Spleen (tissue), 11 donors: Measurements from ENCODE around the gene MRPL51. TPM values are rescaled to one million over a fixed set of nuclear protein-coding genes. Genes with fewer than 3 reads are reported as not detected.

ENCODE experiments used
- DNase-seq: peaks from one replicate; pipeline ENCODE4 v3.0.0-alpha.2; 2020
- H3K27ac ChIP-seq, 8 donors: fragments of 200-600 bp; sonication (generic) in 7 of 8; 1 replicate in 4 of 8; 2 replicates in 4 of 8; pipeline versions ENCODE4 v1.5.0 to v1.8.0; 2016 to 2021; ENCODE audit warnings: inconsistent platforms in 4 of 8, mild to moderate bottlenecking in 4 of 8, moderate library complexity in 1 of 8
- H3K27me3 ChIP-seq, 7 donors: fragments of 200-600 bp; sonication (generic) in 6 of 7; replicated peaks in 1 of 7; 1 replicate in 4 of 7; 2 replicates in 3 of 7; pipeline versions ENCODE4 v1.5.0 to v1.8.0; 2016 to 2021; ENCODE audit warnings: inconsistent platforms in 3 of 7, mild to moderate bottlenecking in 1 of 7
- H3K36me3 ChIP-seq, 6 donors: fragments of 200-600 bp; sonication (generic) in 5 of 6; 1 replicate in 4 of 6; 2 replicates in 2 of 6; pipeline versions ENCODE4 v1.5.0 to v1.8.0; 2016 to 2021; ENCODE audit warnings: inconsistent platforms in 2 of 6
- H3K4me1 ChIP-seq, 6 donors: fragments of 200-600 bp; sonication (generic) in 5 of 6; 1 replicate in 3 of 6; 2 replicates in 3 of 6; pipeline versions ENCODE4 v1.5.0 to v1.8.0; 2016 to 2021; ENCODE audit warnings: inconsistent platforms in 3 of 6
- H3K4me3 ChIP-seq, 8 donors: fragments of 200-600 bp; sonication (generic) in 7 of 8; 1 replicate in 4 of 8; 2 replicates in 4 of 8; pipeline versions ENCODE4 v1.5.0 to v1.8.0; 2016 to 2021; ENCODE audit warnings: inconsistent platforms in 4 of 8, mild to moderate bottlenecking in 4 of 8, moderate library complexity in 2 of 8
- H3K9me3 ChIP-seq, 8 donors: fragments of 200-600 bp; sonication (generic) in 7 of 8; 1 replicate in 4 of 8; 2 replicates in 4 of 8; pipeline versions ENCODE4 v1.5.0 to v1.8.0; 2016 to 2021; ENCODE audit warnings: inconsistent platforms in 4 of 8
- POLR2A ChIP-seq, 3 donors: fragments of 450-650 bp; IDR thresholded peaks; one replicate each; pipeline ENCODE4 v1.5.1; 2017; ENCODE audit warnings: antibody characterized with exemption in 3 of 3, mild to moderate bottlenecking in 1 of 3
- POLR2AphosphoS5 ChIP-seq, 3 donors: sonication (generic); formaldehyde crosslinking; IDR thresholded peaks; one replicate each; pipeline ENCODE4 v1.5.1; 2017; ENCODE audit warnings: antibody characterized with exemption in 3 of 3
- WGBS, 5 donors: extraction: QIAGEN DNeasy Blood & Tissue Kit in 3 of 5; methylation state at CpG; one replicate each; pipeline versions ENCODE4 v1.1.5 to v1.1.7; 2013 to 2018; 5-methylcytosine and 5-hydroxymethylcytosine counted together
- intact Hi-C: fragments of 100-400 bp; cut with DNase I; formaldehyde crosslinking; loops from one replicate; pipeline ENCODE4 v1.15.0; 2023; ENCODE audit warnings: low total_unique reads
- polyA plus RNA-seq, 3 donors: library from polyadenylated mRNA; stranded (reverse); fragments of 200-250 nt; gene quantifications; one replicate each; pipeline ENCODE4 v1.2.1, GENCODE V29; 2013
- total RNA-seq, 7 donors: library from RNA; depleted of rRNA in 3 of 7; stranded (reverse); fragments of >200 nt in 3 of 7; fragmentation: NEBNext Ultra II Directional in 4 of 7; extraction: Animal tissue kit (Norgen Biotek cat#: 25700) in 4 of 7; gene quantifications; one replicate each; pipeline versions ENCODE4 v1.1.0 to v1.2.1, GENCODE V29; 2016 to 2021
- TF ChIP-seq, protein P1 (sequence below), 11 experiments: fragments of 200-600 bp in 7 of 11; fragments of 450-650 bp in 4 of 11; sonication (generic) in 4 of 11; IDR thresholded peaks in 8 of 11; conservative IDR thresholded peaks in 3 of 11; 1 replicate in 7 of 11; 2 replicates in 4 of 11; pipeline versions ENCODE4 v1.4.0 to v1.8.0; 2016 to 2021; ENCODE audit warnings: antibody characterized with exemption in 11 of 11, inconsistent platforms in 4 of 11, mild to moderate bottlenecking in 1 of 11
- donor health status: healthy with polysubstance abuse.
- donor health status: DM: no; HTN: no; CAD: no; lungs with moderate emphysema.
- donor health status: DM: no; HTN: no; CAD: no.
- donor health status: Bipolar disorder and iron deficiency.
- donor health status: healthy.
- donor health status: DM: no; HTN: no; CAD: no.
- donor health status: DM: yes; HTN: yes; CAD: no.

Gene MRPL51
- total and polyA plus RNA-seq, 10 donors: 34.0 to 137 (median 90.9) TPM

DNA sequence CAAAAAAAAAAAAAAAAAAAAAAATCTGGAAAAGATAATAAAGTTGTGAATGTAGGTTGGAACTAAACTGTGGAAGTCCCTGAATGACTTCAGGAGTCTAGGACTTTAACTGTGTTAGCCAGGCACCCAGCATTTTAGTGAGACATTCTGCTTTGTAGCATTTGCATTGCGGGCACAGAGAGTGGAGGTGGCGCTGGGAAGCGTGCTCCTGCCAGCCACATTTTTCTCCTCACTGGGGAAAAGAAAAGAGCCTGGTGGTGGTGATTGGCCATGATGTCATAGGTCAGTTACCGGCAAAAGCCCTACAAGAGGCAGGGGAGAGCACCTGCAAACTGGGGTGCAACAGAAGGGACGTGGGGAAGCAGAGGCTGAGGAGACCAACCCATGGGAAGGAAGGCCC is 31.6 kb upstream of the MRPL51 start:
- no peak for DNase-seq
- WGBS, 5 donors: 94 to 96% (median 95%) methylated on average over 5 of the region's 5 CpGs
- H3K9me3 ChIP-seq: no peaks in the 10 kb centered on the region
- H3K4me3 ChIP-seq: no peak overlapping the region
- no peaks in the 10 kb centered on the region for H3K27me3 ChIP-seq
- H3K27ac ChIP-seq: no peak overlapping the region
- TF ChIP-seq, protein P1, sequence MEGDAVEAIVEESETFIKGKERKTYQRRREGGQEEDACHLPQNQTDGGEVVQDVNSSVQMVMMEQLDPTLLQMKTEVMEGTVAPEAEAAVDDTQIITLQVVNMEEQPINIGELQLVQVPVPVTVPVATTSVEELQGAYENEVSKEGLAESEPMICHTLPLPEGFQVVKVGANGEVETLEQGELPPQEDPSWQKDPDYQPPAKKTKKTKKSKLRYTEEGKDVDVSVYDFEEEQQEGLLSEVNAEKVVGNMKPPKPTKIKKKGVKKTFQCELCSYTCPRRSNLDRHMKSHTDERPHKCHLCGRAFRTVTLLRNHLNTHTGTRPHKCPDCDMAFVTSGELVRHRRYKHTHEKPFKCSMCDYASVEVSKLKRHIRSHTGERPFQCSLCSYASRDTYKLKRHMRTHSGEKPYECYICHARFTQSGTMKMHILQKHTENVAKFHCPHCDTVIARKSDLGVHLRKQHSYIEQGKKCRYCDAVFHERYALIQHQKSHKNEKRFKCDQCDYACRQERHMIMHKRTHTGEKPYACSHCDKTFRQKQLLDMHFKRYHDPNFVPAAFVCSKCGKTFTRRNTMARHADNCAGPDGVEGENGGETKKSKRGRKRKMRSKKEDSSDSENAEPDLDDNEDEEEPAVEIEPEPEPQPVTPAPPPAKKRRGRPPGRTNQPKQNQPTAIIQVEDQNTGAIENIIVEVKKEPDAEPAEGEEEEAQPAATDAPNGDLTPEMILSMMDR (IDR thresholded peaks at IDR 0.05 in 8 of 11, conservative IDR thresholded peaks at IDR 0.05 in 3 of 11): no peak
- intact Hi-C loops: no loop called here
- H3K36me3 ChIP-seq: peaks cover 6 to 100% (median 99%) of the 10 kb centered on the region in 6 donors
- no peaks in the 10 kb centered on the region for H3K4me1 ChIP-seq

DNA sequence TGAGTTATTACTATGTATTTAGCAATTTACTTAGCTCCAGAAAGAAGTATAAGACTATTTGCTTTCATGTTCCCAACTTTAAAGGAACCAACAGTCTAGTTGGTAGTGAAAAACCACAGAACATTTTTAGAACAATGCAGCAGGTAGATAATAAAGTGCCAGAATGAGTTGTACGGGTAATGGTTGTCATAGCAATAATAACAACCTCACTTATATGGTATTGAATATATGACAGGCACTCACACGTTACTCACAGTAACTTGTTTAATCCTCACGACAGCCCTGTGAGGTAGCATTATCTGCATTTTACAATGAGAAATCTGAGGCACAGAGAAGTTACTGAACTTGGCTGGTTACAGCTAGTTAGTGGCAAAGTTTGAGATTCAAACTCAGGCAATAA is 30.6 kb upstream of the MRPL51 start:
- intact Hi-C loops: no loop called here
- WGBS, 5 donors: 82 to 92% (median 91%) methylated on average over 3 of the region's 3 CpGs
- TF ChIP-seq, protein P1 (IDR thresholded peaks at IDR 0.05 in 8 of 11, conservative IDR thresholded peaks at IDR 0.05 in 3 of 11): no peak
- TF ChIP-seq POLR2AphosphoS5 (IDR thresholded peaks at IDR 0.05) (no peak), POLR2A (IDR thresholded peaks at IDR 0.05) (no peak)
- Histone ChIP-seq H3K36me3 (peaks cover 6 to 100% (median 96%) of the 10 kb centered on the region in 6 donors), H3K27me3 (no peaks in the 10 kb centered on the region), H3K4me1 (no peaks in the 10 kb centered on the region), H3K4me3 (no peak overlapping the region), H3K27ac (no peak overlapping the region), H3K9me3 (no peaks in the 10 kb centered on the region)
- DNase-seq: no peak

DNA sequence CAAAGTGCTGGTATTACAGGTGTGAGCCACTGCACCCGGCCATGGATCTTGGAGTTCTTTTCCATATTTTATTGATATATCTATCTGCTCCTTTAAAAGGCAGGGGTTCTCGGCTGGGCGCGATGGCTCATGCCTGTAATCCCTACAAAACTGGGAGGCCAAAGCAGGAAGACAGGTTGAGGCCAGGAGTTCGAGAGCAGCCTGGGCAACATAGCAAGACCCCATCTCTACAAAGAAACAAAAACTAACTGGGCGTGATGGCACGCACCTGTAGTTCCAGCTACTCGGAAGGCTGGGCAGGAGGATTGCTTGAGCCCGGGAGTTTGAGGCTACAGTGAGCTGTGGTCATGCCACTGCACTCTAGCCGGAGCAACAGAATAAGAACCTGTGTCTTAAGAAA is 29.1 kb upstream of the MRPL51 start:
- DNase-seq: no peak
- no peaks in the 10 kb centered on the region for H3K9me3 ChIP-seq
- TF ChIP-seq POLR2AphosphoS5 (IDR thresholded peaks at IDR 0.05): no peak
- no peak for TF ChIP-seq POLR2A (IDR thresholded peaks at IDR 0.05)
- TF ChIP-seq, protein P1 (IDR thresholded peaks at IDR 0.05 in 8 of 11, conservative IDR thresholded peaks at IDR 0.05 in 3 of 11): no peak
- intact Hi-C loops: no loop called here
- H3K4me1 ChIP-seq: no peaks in the 10 kb centered on the region
- H3K4me3 ChIP-seq: no peak overlapping the region
- WGBS, 5 donors: 86 to 93% (median 88%) methylated on average over 10 of the region's 10 CpGs
- no peak overlapping the region for H3K27ac ChIP-seq
- peaks cover 6 to 100% (median 94%) of the 10 kb centered on the region in 6 donors for H3K36me3 ChIP-seq
- H3K27me3 ChIP-seq: no peaks in the 10 kb centered on the region

DNA sequence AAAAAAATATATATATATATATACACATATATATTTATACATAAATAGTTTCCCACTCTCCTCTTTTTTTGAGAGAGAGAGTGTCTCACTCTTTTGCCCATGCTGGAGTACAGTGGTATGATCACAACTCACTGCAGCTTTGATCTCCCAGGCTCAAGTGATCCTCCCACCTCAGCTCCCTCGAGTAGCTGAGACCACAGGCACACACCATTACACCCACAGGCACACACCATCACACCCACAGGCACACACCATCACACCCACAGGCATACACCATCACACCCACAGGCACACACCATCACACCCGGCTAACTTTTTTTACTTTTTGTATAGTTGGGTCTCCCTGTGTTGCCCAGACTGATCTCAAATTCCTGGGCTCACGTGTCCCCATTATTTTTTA is 27.1 kb upstream of the MRPL51 start:
- Histone ChIP-seq H3K4me3 (no peak overlapping the region), H3K27me3 (no peaks in the 10 kb centered on the region), H3K9me3 (no peaks in the 10 kb centered on the region), H3K36me3 (peaks cover 2 to 100% (median 92%) of the 10 kb centered on the region in 6 donors), H3K27ac (no peak overlapping the region), H3K4me1 (no peaks in the 10 kb centered on the region)
- no peak for DNase-seq
- intact Hi-C loops: no loop called here
- 70 to 84% (median 81%) methylated on average over 3 of the region's 3 CpGs for WGBS, 5 donors
- TF ChIP-seq, protein P1 (IDR thresholded peaks at IDR 0.05 in 8 of 11, conservative IDR thresholded peaks at IDR 0.05 in 3 of 11): no peak
- TF ChIP-seq POLR2AphosphoS5 (IDR thresholded peaks at IDR 0.05) (no peak), POLR2A (IDR thresholded peaks at IDR 0.05) (no peak)
